ENCODE results near the gene DNAI2.
A peak's percentile ranks its signal among the peaks of the same experiment; 100 is the strongest.
"Not testable (repeated sequence)": the region's sequence is repeated elsewhere in the genome, so short reads cannot be mapped to it uniquely, and the experiment has no call there.

DNAI2 gene

GRCh38 chr17:74274709-74275340 is 791 bp downstream of the DNAI2 start:
- DNase-seq (ENCODE audit: low spot score), result no peak

- DNase-seq (ENCODE audit: low spot score), result no peak
These were observed 2.0 kb downstream of the DNAI2 start for GRCh38 chr17:74276051-74276476.

- no peak for DNase-seq (ENCODE audit: low spot score)
These were observed 2.5 kb downstream of the DNAI2 start for GRCh38 chr17:74276541-74277009.

- no peak for DNase-seq (ENCODE audit: low spot score)
These were observed 3.9 kb downstream of the DNAI2 start for GRCh38 chr17:74277935-74278334.

- not testable (repeated sequence) for DNase-seq (ENCODE audit: low spot score)
These were observed 5.6 kb downstream of the DNAI2 start for GRCh38 chr17:74279617-74280016.

GRCh38 chr17:74280093-74280513 is 6.1 kb downstream of the DNAI2 start:
- no peak for DNase-seq (ENCODE audit: low spot score)

- no peak for DNase-seq (ENCODE audit: low spot score)
These were observed 7.8 kb downstream of the DNAI2 start for GRCh38 chr17:74281799-74282198.

GRCh38 chr17:74282274-74282586 is 8.2 kb downstream of the DNAI2 start:
- not testable (repeated sequence) for DNase-seq (ENCODE audit: low spot score)

- DNase-seq (ENCODE audit: low spot score), result no peak
These were observed 8.7 kb downstream of the DNAI2 start for GRCh38 chr17:74282587-74283370.

GRCh38 chr17:74283371-74283673 is 9.3 kb downstream of the DNAI2 start:
- DNase-seq (ENCODE audit: low spot score), result no peak

- DNase-seq (ENCODE audit: low spot score), result no peak
These were observed 13.1 kb downstream of the DNAI2 start for GRCh38 chr17:74287031-74287602.

GRCh38 chr17:74288785-74289184 is 14.8 kb downstream of the DNAI2 start:
- no peak for DNase-seq (ENCODE audit: low spot score)

- DNase-seq (ENCODE audit: low spot score), result no peak
These were observed 15.7 kb downstream of the DNAI2 start for GRCh38 chr17:74289688-74290087.

GRCh38 chr17:74290340-74290739 is 16.3 kb downstream of the DNAI2 start:
- no peak for DNase-seq (ENCODE audit: low spot score)

- no peak for DNase-seq (ENCODE audit: low spot score)
These were observed 18.5 kb downstream of the DNAI2 start for GRCh38 chr17:74292495-74292894.

- no peak for DNase-seq (ENCODE audit: low spot score)
These were observed 21.9 kb downstream of the DNAI2 start for GRCh38 chr17:74295625-74296547.

GRCh38 chr17:74296548-74296936 is 22.5 kb downstream of the DNAI2 start:
- peak; percentile 34 for DNase-seq (ENCODE audit: low spot score)

GRCh38 chr17:74297941-74298340 is 23.9 kb downstream of the DNAI2 start:
- no peak for DNase-seq (ENCODE audit: low spot score)

- DNase-seq (ENCODE audit: low spot score), result no peak
These were observed 24.7 kb downstream of the DNAI2 start for GRCh38 chr17:74298778-74299177.

GRCh38 chr17:74299226-74300009 is 25.4 kb downstream of the DNAI2 start:
- no peak for DNase-seq (ENCODE audit: low spot score)

GRCh38 chr17:74303305-74303704 is 29.3 kb downstream of the DNAI2 start:
- no peak for DNase-seq (ENCODE audit: low spot score)

- no peak for DNase-seq (ENCODE audit: low spot score)
These were observed 30.1 kb downstream of the DNAI2 start for GRCh38 chr17:74304184-74304583.
